Endothelial cell of umbilical vein (primary cell): ENCODE measurements around the gene SDCBP2.

ENCODE experiments used
- POLR2A ChIP-seq: IDR thresholded peaks from 2 replicates; pipeline ENCODE4 v1.6.1; 2012; ENCODE audit warnings: low read depth, mild to moderate bottlenecking, control low read depth, low read length
- TF ChIP-seq, protein P1 (sequence below): IDR thresholded peaks from 2 replicates; pipeline ENCODE4 v1.6.1; 2011; ENCODE audit not compliant: insufficient read depth, insufficient read length

DNA sequence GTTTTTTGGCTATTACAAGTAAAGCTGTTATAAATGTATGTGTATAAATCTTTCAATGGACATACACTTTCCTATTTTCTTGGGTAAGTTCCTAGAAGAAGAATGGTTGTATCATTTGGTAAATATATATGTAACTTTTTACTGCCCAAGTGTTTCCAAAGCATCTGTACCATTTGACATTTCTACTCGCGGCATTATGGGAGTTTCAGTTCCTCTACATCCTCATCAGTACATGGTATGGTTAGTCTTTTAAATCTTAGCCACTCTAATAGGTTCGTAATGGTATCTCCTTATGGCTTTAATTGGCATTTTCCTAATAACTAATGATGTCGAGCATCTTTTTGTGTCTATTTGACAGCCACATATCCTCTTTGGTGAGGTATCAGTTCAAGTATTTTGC, 49.9 kb downstream of the SDCBP2 start:
- no peak for TF ChIP-seq POLR2A
- TF ChIP-seq, protein P1, sequence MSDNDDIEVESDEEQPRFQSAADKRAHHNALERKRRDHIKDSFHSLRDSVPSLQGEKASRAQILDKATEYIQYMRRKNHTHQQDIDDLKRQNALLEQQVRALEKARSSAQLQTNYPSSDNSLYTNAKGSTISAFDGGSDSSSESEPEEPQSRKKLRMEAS = no peak
